GM03348 (cell line): ENCODE results near the gene RABIF.
"Not testable (repeated sequence)": the region's sequence is repeated elsewhere in the genome, so short reads cannot be mapped to it uniquely, and the experiment has no call there.

Experiments used
- DNase-seq: peaks from one replicate; pipeline ENCODE4 v3.0.0; 2012; ENCODE audit warnings: low spot score

RABIF gene

GRCh38 chr1:202831906-202832305, 57.0 kb downstream of the RABIF start:
- DNase-seq: no peak

GRCh38 chr1:202829223-202829622, 59.7 kb downstream of the RABIF start:
- not testable (repeated sequence) for DNase-seq
